ENCODE measurements around the gene L2HGDH.

- no peak for TF ChIP-seq POLR2A (IDR thresholded peaks at IDR 0.05; ENCODE audit: borderline replicate concordance, extremely low read depth, insufficient read depth, insufficient read length)
- TF ChIP-seq REST (IDR thresholded peaks at IDR 0.05; ENCODE audit: low read depth): no peak
- TF ChIP-seq CTCF (IDR thresholded peaks at IDR 0.05 in 2 of 3, conservative IDR thresholded peaks at IDR 0.05 in 1 of 3; ENCODE audit: borderline replicate concordance in 1 of 3, insufficient read depth in 1 of 3, low read depth in 2 of 3, low read length in 2 of 3): no peak
- no peak for TF ChIP-seq POLR2AphosphoS5 (IDR thresholded peaks at IDR 0.05; ENCODE audit: low read depth, low read length)
- no peak for TF ChIP-seq EZH2phosphoT487 (IDR thresholded peaks at IDR 0.05; ENCODE audit: borderline replicate concordance)
- no peak for TF ChIP-seq ZFX (IDR thresholded peaks at IDR 0.05)
- TF ChIP-seq ZNF274 (IDR thresholded peaks at IDR 0.05; ENCODE audit: low read depth, low read length): no peak
- TF ChIP-seq JUND (IDR thresholded peaks at IDR 0.05): no peak
- TF ChIP-seq MAX (IDR thresholded peaks at IDR 0.05): no peak
Measured at GRCh38 chr14:50218501-50218900, 93.5 kb downstream of the L2HGDH start.

All from HCT116 (cell line).